Psoas muscle (tissue), 8 donors: Measurements from ENCODE around the gene PLEKHM2. TPM values are rescaled to one million over a fixed set of nuclear protein-coding genes. Genes with fewer than 3 reads are reported as not detected.

Experiments
- ATAC-seq, 4 donors: fragments of 200-7000 bp; cut with Tn5 transposase; one replicate each; pipeline ENCODE4 v1.9.1; 2020; ENCODE audit warnings: moderate library complexity in 3 of 4, mild to moderate bottlenecking in 2 of 4
- DNase-seq, 2 donors: peaks; one replicate each; pipeline ENCODE4 v3.0.0-alpha.2; 2020
- H3K27ac ChIP-seq: fragments of 200-600 bp; one replicate; pipeline ENCODE4 v1.8.0; 2022
- H3K27me3 ChIP-seq, 3 donors: fragments of 200-600 bp in 1 of 3; one replicate each; pipeline versions ENCODE4 v1.6.1 to v1.8.0; 2013 to 2022; ENCODE audit warnings: low read length in 2 of 3, mild to moderate bottlenecking in 2 of 3, moderate library complexity in 1 of 3; ENCODE audit not compliant: insufficient read depth in 3 of 3
- H3K36me3 ChIP-seq, 2 donors: fragments of 200-600 bp in 1 of 2; one replicate each; pipeline versions ENCODE4 v1.6.1 to v1.8.0; 2013 to 2022; ENCODE audit warnings: low read depth in 1 of 2, mild to moderate bottlenecking in 1 of 2, moderate library complexity in 1 of 2; ENCODE audit not compliant: insufficient read depth in 1 of 2
- H3K4me1 ChIP-seq: fragments of 200-600 bp; one replicate; pipeline ENCODE4 v1.8.0; 2022
- H3K4me3 ChIP-seq: fragments of 200-600 bp; one replicate; pipeline ENCODE4 v1.8.0; 2022; ENCODE audit warnings: mild to moderate bottlenecking
- H3K9me3 ChIP-seq: fragments of 200-600 bp; one replicate; pipeline ENCODE4 v1.8.0; 2022
- CTCF ChIP-seq: fragments of 200-600 bp; IDR thresholded peaks from one replicate; pipeline ENCODE4 v1.8.0; 2022; ENCODE audit warnings: antibody characterized with exemption
- WGBS, 3 donors: extraction: QIAGEN DNeasy Blood & Tissue Kit; methylation state at CpG; one replicate each; pipeline versions ENCODE4 v1.1.6 to v1.1.7; 2013; 5-methylcytosine and 5-hydroxymethylcytosine counted together
- intact Hi-C, 2 donors: fragments of 100-400 bp; cut with DNase I; formaldehyde crosslinking; loops; one replicate each; pipeline versions ENCODE4 v1.11.0 to v1.14.2; 2022
- polyA plus RNA-seq, 3 donors: library from polyadenylated mRNA; stranded (reverse); fragments of 200-250 nt; gene quantifications; one replicate each; pipeline ENCODE4 v1.2.3, GENCODE V29; 2013
- total RNA-seq, 4 donors: library from RNA; stranded (reverse); fragmentation: NEBNext Ultra II Directional in 2 of 4; extraction: Animal tissue kit (Norgen Biotek cat#: 25700) in 2 of 4; gene quantifications; one replicate each; pipeline versions ENCODE4 v1.2.1 to v1.2.4, GENCODE V29; 2021 to 2023
- donor health status: healthy with polysubstance abuse.
- donor health status: DM: no; HTN: no; CAD: no; lungs with moderate emphysema.
- donor health status: Bipolar disorder and iron deficiency.
- donor health status: healthy.
- donor health status: DM: yes; HTN: yes; CAD: no.
- donor health status: DM: no; HTN: no; CAD: no.
- donor health status: DM: no; HTN: no; CAD: no.
- donor health status: DM: yes; HTN: yes; CAD: no.

PLEKHM2 gene
- total and polyA plus RNA-seq, 7 donors, result 78.1 to 177 (median 148) TPM

GRCh38 chr1:15705184-15705566 is 21.1 kb downstream of the PLEKHM2 start:
- ATAC-seq (no peak), DNase-seq (no peak)
- intact Hi-C loops, result no loop called here
- TF ChIP-seq CTCF, result no peak
- H3K27ac ChIP-seq, result peak overlapping the region; percentile 94
- H3K4me1 ChIP-seq, result peaks cover 81% of the 10 kb centered on the region
- peaks cover 0 to 8% of the 10 kb centered on the region in 2 donors for H3K36me3 ChIP-seq
- H3K27me3 ChIP-seq, result no peaks in the 10 kb centered on the region
- H3K4me3 ChIP-seq, result no peak overlapping the region
- 74 to 84% (median 76%) methylated on average over 11 of the region's 11 CpGs for WGBS, 3 donors
- H3K9me3 ChIP-seq, result no peaks in the 10 kb centered on the region

- Histone ChIP-seq H3K36me3 (peaks cover 0 to 4% of the 10 kb centered on the region in 2 donors), H3K27ac (peak overlapping the region; percentile 94), H3K4me1 (peaks cover 81% of the 10 kb centered on the region), H3K9me3 (no peaks in the 10 kb centered on the region), H3K4me3 (no peak overlapping the region), H3K27me3 (no peaks in the 10 kb centered on the region)
- no peak for TF ChIP-seq CTCF
- peak in 1 of 2 donors; percentile 77 for DNase-seq
- peak; percentile 72 to 80 (median 76) for ATAC-seq
- WGBS, 3 donors, result 25 to 48% (median 36%) methylated on average over 7 of the region's 7 CpGs
- intact Hi-C loops, result no loop called here
Observed at GRCh38 chr1:15706751-15707150, 22.6 kb downstream of the PLEKHM2 start.

GRCh38 chr1:15707239-15707925 is 23.3 kb downstream of the PLEKHM2 start:
- Histone ChIP-seq H3K36me3 (no peaks in the 10 kb centered on the region), H3K9me3 (no peaks in the 10 kb centered on the region), H3K4me3 (peak overlapping the region; percentile 8), H3K4me1 (peaks cover 82% of the 10 kb centered on the region), H3K27me3 (no peaks in the 10 kb centered on the region), H3K27ac (peak overlapping the region; percentile 94)
- no peak for TF ChIP-seq CTCF
- 19 to 54% (median 30%) methylated on average over 8 of the region's 8 CpGs for WGBS, 3 donors
- peak; percentile 38 to 72 (median 69) for ATAC-seq
- DNase-seq, result no peak
- intact Hi-C loops, result no loop called here

- no peak for DNase-seq
- intact Hi-C loops, result no loop called here
- Histone ChIP-seq H3K4me3 (no peak overlapping the region), H3K9me3 (no peaks in the 10 kb centered on the region), H3K4me1 (peaks cover 82% of the 10 kb centered on the region), H3K27ac (peak overlapping the region; percentile 94), H3K27me3 (no peaks in the 10 kb centered on the region), H3K36me3 (no peaks in the 10 kb centered on the region)
- no peak for TF ChIP-seq CTCF
- 49 to 67% (median 52%) methylated on average over 15 of the region's 15 CpGs for WGBS, 3 donors
- ATAC-seq, result peak; percentile 18 to 59 (median 29)
Observed at GRCh38 chr1:15708486-15709137, 24.5 kb downstream of the PLEKHM2 start.
